ENCODE data around the gene EPB41L3.

Gene EPB41L3

DNA sequence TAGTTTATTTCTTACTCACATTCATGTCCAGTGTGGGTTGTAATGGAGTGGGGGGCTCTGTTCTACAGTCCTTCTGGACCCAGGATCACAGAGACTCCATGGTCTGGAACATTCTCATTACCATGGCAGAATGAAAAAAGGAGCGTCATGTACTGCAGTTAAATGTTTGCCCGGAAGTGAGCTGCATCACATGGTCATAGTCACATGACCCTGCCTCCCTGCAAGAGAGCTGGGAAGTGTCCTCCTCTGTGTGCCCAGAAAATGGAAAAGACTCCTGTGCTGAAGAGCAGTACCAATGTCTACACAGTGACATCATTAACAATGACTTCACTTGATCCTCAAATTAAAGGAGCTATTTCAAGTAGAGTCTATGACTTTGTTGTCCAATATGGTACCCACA is 174.3 kb downstream of the EPB41L3 start:
- TF ChIP-seq POLR2AphosphoS5 (IDR thresholded peaks at IDR 0.05; ENCODE audit: low read depth, low read length) (no peak), SIN3A (IDR thresholded peaks at IDR 0.05; ENCODE audit: borderline replicate concordance, insufficient read depth, low read length) (no peak), TAF1 (IDR thresholded peaks at IDR 0.05; ENCODE audit: borderline replicate concordance, insufficient read depth, low read length) (no peak), FOXP2 (optimal IDR thresholded peaks at IDR 0.05; ENCODE audit: borderline replicate concordance, extremely low read depth, extremely low read length, insufficient read depth) (no peak)
- TF ChIP-seq, protein P1, sequence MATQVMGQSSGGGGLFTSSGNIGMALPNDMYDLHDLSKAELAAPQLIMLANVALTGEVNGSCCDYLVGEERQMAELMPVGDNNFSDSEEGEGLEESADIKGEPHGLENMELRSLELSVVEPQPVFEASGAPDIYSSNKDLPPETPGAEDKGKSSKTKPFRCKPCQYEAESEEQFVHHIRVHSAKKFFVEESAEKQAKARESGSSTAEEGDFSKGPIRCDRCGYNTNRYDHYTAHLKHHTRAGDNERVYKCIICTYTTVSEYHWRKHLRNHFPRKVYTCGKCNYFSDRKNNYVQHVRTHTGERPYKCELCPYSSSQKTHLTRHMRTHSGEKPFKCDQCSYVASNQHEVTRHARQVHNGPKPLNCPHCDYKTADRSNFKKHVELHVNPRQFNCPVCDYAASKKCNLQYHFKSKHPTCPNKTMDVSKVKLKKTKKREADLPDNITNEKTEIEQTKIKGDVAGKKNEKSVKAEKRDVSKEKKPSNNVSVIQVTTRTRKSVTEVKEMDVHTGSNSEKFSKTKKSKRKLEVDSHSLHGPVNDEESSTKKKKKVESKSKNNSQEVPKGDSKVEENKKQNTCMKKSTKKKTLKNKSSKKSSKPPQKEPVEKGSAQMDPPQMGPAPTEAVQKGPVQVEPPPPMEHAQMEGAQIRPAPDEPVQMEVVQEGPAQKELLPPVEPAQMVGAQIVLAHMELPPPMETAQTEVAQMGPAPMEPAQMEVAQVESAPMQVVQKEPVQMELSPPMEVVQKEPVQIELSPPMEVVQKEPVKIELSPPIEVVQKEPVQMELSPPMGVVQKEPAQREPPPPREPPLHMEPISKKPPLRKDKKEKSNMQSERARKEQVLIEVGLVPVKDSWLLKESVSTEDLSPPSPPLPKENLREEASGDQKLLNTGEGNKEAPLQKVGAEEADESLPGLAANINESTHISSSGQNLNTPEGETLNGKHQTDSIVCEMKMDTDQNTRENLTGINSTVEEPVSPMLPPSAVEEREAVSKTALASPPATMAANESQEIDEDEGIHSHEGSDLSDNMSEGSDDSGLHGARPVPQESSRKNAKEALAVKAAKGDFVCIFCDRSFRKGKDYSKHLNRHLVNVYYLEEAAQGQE (IDR thresholded peaks at IDR 0.05; ENCODE audit: insufficient read depth in 1 of 2, low read depth in 2 of 2, low read length in 2 of 2) = no peak

DNA sequence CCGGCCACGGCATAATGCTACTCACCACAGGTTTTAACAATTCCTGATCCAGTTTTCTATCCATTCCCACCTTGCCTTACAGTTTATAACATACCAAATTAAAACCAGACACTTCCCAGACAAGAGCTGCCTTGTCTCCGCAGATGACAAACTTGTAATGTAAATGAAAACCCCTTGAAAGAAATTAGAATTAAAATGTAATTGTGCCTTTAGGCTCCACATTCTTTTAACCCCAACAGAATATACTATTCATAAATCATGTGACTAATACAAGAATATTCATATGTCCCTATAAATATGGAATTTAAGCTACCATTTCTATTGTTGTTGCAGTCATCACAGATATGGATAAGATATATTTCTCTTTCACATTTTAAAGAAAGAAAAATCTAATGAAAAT is 178.4 kb downstream of the EPB41L3 start:
- TF ChIP-seq SIN3A (IDR thresholded peaks at IDR 0.05; ENCODE audit: borderline replicate concordance, insufficient read depth, low read length) = no peak
- no peak for TF ChIP-seq TAF1 (IDR thresholded peaks at IDR 0.05; ENCODE audit: borderline replicate concordance, insufficient read depth, low read length)
- no peak for TF ChIP-seq POLR2AphosphoS5 (IDR thresholded peaks at IDR 0.05; ENCODE audit: low read depth, low read length)
- TF ChIP-seq, protein P1 (IDR thresholded peaks at IDR 0.05; ENCODE audit: insufficient read depth in 1 of 2, low read depth in 2 of 2, low read length in 2 of 2) = no peak
- no peak for TF ChIP-seq FOXP2 (optimal IDR thresholded peaks at IDR 0.05; ENCODE audit: borderline replicate concordance, extremely low read depth, extremely low read length, insufficient read depth)

DNA sequence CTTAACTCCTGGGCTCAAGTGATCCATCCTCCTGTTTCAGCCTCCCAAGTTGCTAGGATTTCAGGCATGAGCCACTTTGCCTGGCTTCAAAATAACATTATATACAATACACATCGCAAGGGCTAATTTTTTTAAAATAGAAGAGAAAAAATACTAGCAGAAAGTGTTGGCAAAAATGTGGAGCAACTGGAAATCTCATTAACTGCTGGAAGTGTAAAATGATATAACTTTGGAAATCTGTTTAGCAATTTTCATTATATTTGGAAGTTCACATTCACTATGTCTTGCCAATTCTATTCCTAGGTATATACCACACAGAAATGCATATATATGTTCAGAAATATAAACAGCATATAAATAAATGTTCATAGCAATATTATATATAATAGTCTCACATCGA is 193.2 kb downstream of the EPB41L3 start:
- no peak for TF ChIP-seq POLR2AphosphoS5 (IDR thresholded peaks at IDR 0.05; ENCODE audit: low read depth, low read length)
- TF ChIP-seq, protein P1 (IDR thresholded peaks at IDR 0.05; ENCODE audit: insufficient read depth in 1 of 2, low read depth in 2 of 2, low read length in 2 of 2) = no peak
- no peak for TF ChIP-seq SIN3A (IDR thresholded peaks at IDR 0.05; ENCODE audit: borderline replicate concordance, insufficient read depth, low read length)
- no peak for TF ChIP-seq TAF1 (IDR thresholded peaks at IDR 0.05; ENCODE audit: borderline replicate concordance, insufficient read depth, low read length)
- TF ChIP-seq FOXP2 (optimal IDR thresholded peaks at IDR 0.05; ENCODE audit: borderline replicate concordance, extremely low read depth, extremely low read length, insufficient read depth) = no peak

Data from PFSK-1 (cell line).